ENCODE measurements around the gene TTC34. TPM values are rescaled to one million over a fixed set of nuclear protein-coding genes. Genes with fewer than 3 reads are reported as not detected.

The TTC34 gene
- total and polyA plus RNA-seq, 2 of the 13 experiments (the other 11 are each of a cell fraction or from before 2014, with no cell fraction given), result 0.07 to 0.11 TPM

DNA sequence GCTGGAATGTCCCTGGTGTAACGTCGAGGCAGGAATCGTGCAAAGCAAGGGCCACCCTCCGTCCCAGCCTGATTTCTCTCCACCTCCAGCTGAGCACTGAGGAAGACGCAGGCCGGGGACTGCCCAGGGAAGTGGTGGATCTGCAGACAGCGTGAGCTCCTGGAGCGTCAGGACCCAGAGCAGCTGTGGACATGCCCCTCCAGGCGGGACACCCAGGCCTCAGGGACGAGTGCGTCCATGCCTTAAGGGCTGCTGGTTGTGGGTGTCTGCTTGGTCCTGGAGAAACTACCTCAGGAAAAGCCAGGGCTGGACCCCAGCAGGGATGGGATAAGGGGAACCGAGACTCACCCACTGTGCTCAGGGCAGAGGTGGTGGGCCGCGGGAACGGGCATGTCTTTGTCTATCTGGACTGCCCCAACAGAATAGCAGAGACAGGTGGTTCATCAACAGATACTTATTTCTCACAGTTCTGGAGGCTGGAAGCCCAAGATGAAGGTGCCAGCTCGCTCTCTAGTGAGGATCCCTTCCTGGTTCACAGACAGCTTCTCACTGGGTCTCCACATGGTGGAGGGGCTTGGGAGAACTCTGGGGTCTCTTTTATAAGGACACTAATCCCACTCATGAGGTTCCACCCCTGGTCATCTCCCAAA is 162.9 kb downstream of the TTC34 start:
- H3K4me1 ChIP-seq (ENCODE audit: insufficient read depth, low read length), result peaks cover 15% of the 10 kb centered on the region
- ATAC-seq, result no peak
- ChIA-PET POLR2A (no interaction called here), CTCF (ENCODE audit: low intra/inter-chr PET ratio, low total read pairs) (no interaction called here)
- intact Hi-C loops (cut with micrococcal nuclease; ENCODE audit: unreplicated experiment), result loop anchor here (10.0 kb wide), 1 partner anchor 54 kb away; the partner anchor contains the start of gene PRXL2B
- no peak for FAIRE-seq
- 21% methylated on average over 10 of the region's 16 CpGs for WGBS (ENCODE audit: low lambda C conversion rate)
- no peaks in the 10 kb centered on the region for H3K36me3 ChIP-seq (replicated peaks in 1 of 2; ENCODE audit: control insufficient read depth in 1 of 2, insufficient read depth in 2 of 2, low read length in 2 of 2)
- H4K20me1 ChIP-seq (ENCODE audit: insufficient read depth, low read length), result no peaks in the 10 kb centered on the region
- peaks cover 2 to 10% of the 10 kb centered on the region in 2 experiments; a peak in 2 of 5 replicates for H3K27me3 ChIP-seq (ENCODE audit: control insufficient read depth in 1 of 2, insufficient read depth in 2 of 2, low read length in 2 of 2)
- H3K79me2 ChIP-seq (ENCODE audit: insufficient read depth, low read length), result peaks cover 3% of the 10 kb centered on the region
- BruUV-seq (replicated peaks), result no TSS peak
- peaks cover 7% of the 10 kb centered on the region; the same call in 1 of the 2 replicates for H3K9me3 ChIP-seq (ENCODE audit: low read length)
- H2AFZ ChIP-seq (ENCODE audit: low read length), result no peak overlapping the region
- H3K4me2 ChIP-seq (ENCODE audit: low read depth, low read length), result no peak overlapping the region
- TF ChIP-seq PAX8 (CRISPR knock-in tag; IDR thresholded peaks at IDR 0.05; ENCODE audit: borderline replicate concordance) (no peak), SP2 (CRISPR knock-in tag; IDR thresholded peaks at IDR 0.05) (no peak), ZSCAN31 (CRISPR knock-in tag; IDR thresholded peaks at IDR 0.05; ENCODE audit: low read depth) (0 out of 2 replicates have a peak, but pooled peaks have one; percentile 9), AGO1 (IDR thresholded peaks at IDR 0.05; ENCODE audit: low read depth, low read length, poor library complexity, severe bottlenecking) (peak; percentile 82), POLR2A (IDR thresholded peaks at IDR 0.05; ENCODE audit: insufficient read depth in 1 of 2, low read depth in 2 of 2, low read length in 2 of 2) (peak in 1 of 2 experiments; percentile 30; a peak in 1 of 4 replicates), ZNF326 (CRISPR knock-in tag; IDR thresholded peaks at IDR 0.05; ENCODE audit: borderline replicate concordance) (peak; percentile 81; the same call in 1 of the 2 replicates), ZNF10 (CRISPR knock-in tag; IDR thresholded peaks at IDR 0.05; ENCODE audit: borderline replicate concordance, low read depth) (no peak), AGO2 (optimal IDR thresholded peaks at IDR 0.05; ENCODE audit: low read depth, low read length) (peak; percentile 20), ARNTL (CRISPR knock-in tag; IDR thresholded peaks at IDR 0.05) (no peak), KDM2A (CRISPR knock-in tag; IDR thresholded peaks at IDR 0.05; ENCODE audit: borderline replicate concordance, low read depth) (peak; percentile 78)
- no peak overlapping the region for H3K4me3 ChIP-seq (replicated peaks in 1 of 3; ENCODE audit: insufficient read depth in 1 of 3, low read depth in 2 of 3, low read length in 3 of 3)
- in situ Hi-C loops (cut with HindIII; ENCODE audit: extremely low pct_ligation_motif_present, low pct_unique_long_range_greater_than_20kb), result no loop called here
- H3K27ac ChIP-seq (ENCODE audit: extremely low read length, insufficient read depth, low read length), result no peak overlapping the region
- no peak overlapping the region for H3K9ac ChIP-seq (ENCODE audit: insufficient read depth, low read depth, low read length)
- DNase-seq (ENCODE audit: low spot score), result no peak

Measured in HepG2 (cell line).